SHP77 (cell line): Measurements from ENCODE around the gene ESCO1.

Source experiments
- DNase-seq, 2 experiments: peaks; one replicate each; lab custom pipeline; 2025; lab: John Stamatoyannopoulos, UW

ESCO1 gene

GRCh38 chr18:21489119-21489750 is 111.3 kb downstream of the ESCO1 start:
- peak in 1 of 2 experiments; percentile 57 for DNase-seq

GRCh38 chr18:21486905-21487437 is 113.5 kb downstream of the ESCO1 start:
- DNase-seq, result no peak

- DNase-seq, result no peak
Observed at GRCh38 chr18:21484851-21485636, 115.5 kb downstream of the ESCO1 start.

- no peak for DNase-seq
Observed at GRCh38 chr18:21483051-21483450, 117.5 kb downstream of the ESCO1 start.

DNA sequence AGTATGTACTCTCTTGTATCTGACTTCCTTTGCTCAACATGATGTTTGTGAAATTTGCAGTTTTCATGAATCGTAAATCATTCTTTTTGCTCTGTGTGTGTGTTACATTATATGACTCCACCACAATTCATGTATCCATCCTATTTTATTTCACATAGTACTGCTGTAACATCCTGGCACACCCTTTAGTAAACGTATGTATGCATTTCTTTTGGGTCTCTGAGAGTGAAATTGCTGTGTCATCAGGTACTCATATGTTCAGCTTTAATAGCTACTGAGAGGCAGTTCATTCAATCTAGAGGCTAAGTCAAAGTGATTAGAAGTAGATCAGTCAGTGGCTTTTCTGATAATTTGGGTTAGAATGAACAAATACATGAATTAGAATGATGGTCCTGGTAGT is 118.8 kb downstream of the ESCO1 start:
- no peak for DNase-seq

DNA sequence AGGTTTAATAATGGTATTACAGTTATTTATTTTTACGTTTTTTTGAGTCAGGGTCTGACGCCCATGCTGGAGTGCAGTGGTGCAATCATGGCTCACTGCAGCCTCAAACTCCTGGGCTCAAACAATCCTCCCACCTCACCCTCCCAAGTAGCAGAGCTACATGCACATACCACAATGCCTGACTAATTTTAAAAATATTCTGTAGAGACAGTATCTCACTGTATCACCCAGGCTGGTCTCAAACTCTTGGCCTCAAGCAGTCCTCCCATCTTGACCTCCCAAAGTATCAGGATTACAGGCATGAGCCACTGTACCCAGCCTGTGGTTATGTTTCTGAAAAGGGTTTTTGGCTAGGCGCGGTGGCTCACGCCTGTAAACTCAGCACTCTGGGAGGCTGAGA is 120.8 kb downstream of the ESCO1 start:
- DNase-seq, result no peak
